Sigmoid colon (tissue), 4 donors: ENCODE data around the gene CXorf65.

Source experiments
- POLR2AphosphoS5 ChIP-seq, 4 donors: sonication (generic); formaldehyde crosslinking; IDR thresholded peaks; one replicate each; pipeline ENCODE4 v1.6.1; 2017; ENCODE audit warnings: antibody characterized with exemption in 4 of 4
- TF ChIP-seq, protein P1 (sequence below), 4 experiments: fragments of 450-650 bp in 3 of 4; fragments of 200-600 bp in 1 of 4; IDR thresholded peaks; one replicate each; pipeline ENCODE4 v1.5.1; 2016 to 2019; ENCODE audit warnings: antibody characterized with exemption in 4 of 4, mild to moderate bottlenecking in 3 of 4, moderate library complexity in 2 of 4

DNA sequence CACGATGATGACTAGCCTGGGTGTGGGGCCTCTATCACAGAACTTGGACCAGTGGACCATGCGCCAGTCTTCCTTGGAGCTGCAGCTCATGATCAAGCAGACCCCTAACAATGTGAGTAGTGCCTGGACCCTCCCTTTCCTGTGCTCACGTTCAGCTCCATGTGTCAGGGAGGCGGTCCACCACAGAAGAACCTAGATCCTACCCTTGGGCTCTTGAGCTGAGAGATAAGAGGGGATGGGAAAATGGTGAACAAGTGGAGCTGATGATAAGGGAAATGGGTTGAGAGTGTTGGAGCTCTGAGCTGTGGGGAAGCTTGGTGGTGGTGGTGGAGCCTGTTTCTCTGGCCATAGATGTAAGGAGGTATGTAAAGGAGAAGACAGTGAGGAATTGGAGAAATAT is 25.0 kb upstream of the CXorf65 start:
- TF ChIP-seq, protein P1, sequence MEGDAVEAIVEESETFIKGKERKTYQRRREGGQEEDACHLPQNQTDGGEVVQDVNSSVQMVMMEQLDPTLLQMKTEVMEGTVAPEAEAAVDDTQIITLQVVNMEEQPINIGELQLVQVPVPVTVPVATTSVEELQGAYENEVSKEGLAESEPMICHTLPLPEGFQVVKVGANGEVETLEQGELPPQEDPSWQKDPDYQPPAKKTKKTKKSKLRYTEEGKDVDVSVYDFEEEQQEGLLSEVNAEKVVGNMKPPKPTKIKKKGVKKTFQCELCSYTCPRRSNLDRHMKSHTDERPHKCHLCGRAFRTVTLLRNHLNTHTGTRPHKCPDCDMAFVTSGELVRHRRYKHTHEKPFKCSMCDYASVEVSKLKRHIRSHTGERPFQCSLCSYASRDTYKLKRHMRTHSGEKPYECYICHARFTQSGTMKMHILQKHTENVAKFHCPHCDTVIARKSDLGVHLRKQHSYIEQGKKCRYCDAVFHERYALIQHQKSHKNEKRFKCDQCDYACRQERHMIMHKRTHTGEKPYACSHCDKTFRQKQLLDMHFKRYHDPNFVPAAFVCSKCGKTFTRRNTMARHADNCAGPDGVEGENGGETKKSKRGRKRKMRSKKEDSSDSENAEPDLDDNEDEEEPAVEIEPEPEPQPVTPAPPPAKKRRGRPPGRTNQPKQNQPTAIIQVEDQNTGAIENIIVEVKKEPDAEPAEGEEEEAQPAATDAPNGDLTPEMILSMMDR (IDR thresholded peaks at IDR 0.05), result no peak
- no peak for TF ChIP-seq POLR2AphosphoS5 (IDR thresholded peaks at IDR 0.05)
